ENCODE data around the gene AQP2. TPM values are rescaled to one million over a fixed set of nuclear protein-coding genes. Genes with fewer than 3 reads are reported as not detected.

Gene AQP2
- total RNA-seq, 1 experiment from 2014 or later = not detected

DNA sequence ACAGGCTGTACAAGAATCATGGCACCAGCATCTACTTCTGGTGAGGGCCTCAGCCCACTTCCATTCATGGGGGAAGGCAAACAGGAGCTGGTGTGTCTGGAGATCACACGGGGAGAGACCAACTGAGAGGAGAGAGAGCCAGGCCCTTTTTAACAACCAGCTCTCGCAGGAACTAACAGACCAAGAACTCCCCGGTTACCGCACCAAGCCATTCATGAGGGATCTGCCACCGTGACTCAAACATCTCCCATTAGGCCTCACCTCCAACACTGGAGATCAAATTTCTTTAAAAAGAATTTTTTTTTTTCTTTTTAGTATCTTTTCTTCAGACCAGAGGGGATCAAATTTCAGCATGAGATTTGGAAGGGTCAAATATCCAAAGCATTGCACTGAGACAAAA lies 16.7 kb upstream of the AQP2 start:
- no peak overlapping the region for H3K4me3 Mint-ChIP-seq (ENCODE audit: low read depth, unreplicated experiment)
- peaks cover 8% of the 10 kb centered on the region for H3K4me1 Mint-ChIP-seq (ENCODE audit: low read depth, unreplicated experiment)
- H3K9me3 Mint-ChIP-seq (ENCODE audit: low read depth, unreplicated experiment) = no peaks in the 10 kb centered on the region
- intact Hi-C loops (cut with micrococcal nuclease; ENCODE audit: unreplicated experiment) = no loop called here
- TF ChIP-seq CTCF (IDR thresholded peaks at IDR 0.05; ENCODE audit: unreplicated experiment) = no peak
- no TSS peak for BruUV-seq (replicated peaks)
- no peaks in the 10 kb centered on the region for H3K36me3 Mint-ChIP-seq (ENCODE audit: insufficient read depth, unreplicated experiment)
- no peaks in the 10 kb centered on the region for H3K27me3 Mint-ChIP-seq (ENCODE audit: unreplicated experiment)
- CTCF ChIA-PET = interaction anchor here (1.2 kb wide), 1 partner anchor 12 kb away, joined by 3 read pairs; no protein-coding TSS in a partner anchor
- DNase-seq = no peak
- H3K27ac Mint-ChIP-seq (ENCODE audit: unreplicated experiment) = no peak overlapping the region

DNA sequence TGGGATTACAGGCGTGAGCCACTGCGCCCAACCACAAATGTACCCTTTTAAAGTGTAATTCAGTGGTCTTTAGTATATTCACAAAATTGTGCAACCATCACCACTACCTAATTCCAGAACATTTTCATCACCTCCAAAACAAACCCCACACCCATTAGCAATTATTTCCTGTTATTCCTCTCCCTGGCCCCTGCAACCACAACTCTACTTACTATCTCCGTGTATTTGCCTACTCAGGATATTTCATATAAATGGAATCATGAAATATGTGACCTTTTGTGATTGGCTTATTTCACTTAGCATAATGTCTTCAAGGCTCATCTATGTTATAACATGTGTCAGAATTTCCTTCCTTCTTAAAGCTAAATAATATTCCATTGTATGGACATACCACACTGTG lies 16.0 kb upstream of the AQP2 start:
- no peaks in the 10 kb centered on the region for H3K9me3 Mint-ChIP-seq (ENCODE audit: low read depth, unreplicated experiment)
- H3K4me3 Mint-ChIP-seq (ENCODE audit: low read depth, unreplicated experiment) = no peak overlapping the region
- no peak for TF ChIP-seq CTCF (IDR thresholded peaks at IDR 0.05; ENCODE audit: unreplicated experiment)
- CTCF ChIA-PET = no interaction called here
- H3K27me3 Mint-ChIP-seq (ENCODE audit: unreplicated experiment) = no peaks in the 10 kb centered on the region
- no peak overlapping the region for H3K27ac Mint-ChIP-seq (ENCODE audit: unreplicated experiment)
- no peak for DNase-seq
- intact Hi-C loops (cut with micrococcal nuclease; ENCODE audit: unreplicated experiment) = no loop called here
- peaks cover 8% of the 10 kb centered on the region for H3K4me1 Mint-ChIP-seq (ENCODE audit: low read depth, unreplicated experiment)
- BruUV-seq (replicated peaks) = no TSS peak
- H3K36me3 Mint-ChIP-seq (ENCODE audit: insufficient read depth, unreplicated experiment) = no peaks in the 10 kb centered on the region

- CTCF ChIA-PET = interaction anchor here (1.0 to 1.1 kb wide), 2 partner anchors 9 to 30 kb away, joined by 4 read pairs; no protein-coding TSS in a partner anchor
- intact Hi-C loops (cut with micrococcal nuclease; ENCODE audit: unreplicated experiment) = no loop called here
- no peak for TF ChIP-seq CTCF (IDR thresholded peaks at IDR 0.05; ENCODE audit: unreplicated experiment)
- no peak for DNase-seq
- Mint-ChIP-seq H3K27ac (ENCODE audit: unreplicated experiment) (no peak overlapping the region), H3K36me3 (ENCODE audit: insufficient read depth, unreplicated experiment) (no peaks in the 10 kb centered on the region), H3K27me3 (ENCODE audit: unreplicated experiment) (no peaks in the 10 kb centered on the region), H3K9me3 (ENCODE audit: low read depth, unreplicated experiment) (no peaks in the 10 kb centered on the region), H3K4me3 (ENCODE audit: low read depth, unreplicated experiment) (no peak overlapping the region), H3K4me1 (ENCODE audit: low read depth, unreplicated experiment) (peaks cover 8% of the 10 kb centered on the region)
- no TSS peak for BruUV-seq (replicated peaks)
These were observed 13.6 kb upstream of the AQP2 start for GRCh38 chr12:49936925-49937324.

DNA sequence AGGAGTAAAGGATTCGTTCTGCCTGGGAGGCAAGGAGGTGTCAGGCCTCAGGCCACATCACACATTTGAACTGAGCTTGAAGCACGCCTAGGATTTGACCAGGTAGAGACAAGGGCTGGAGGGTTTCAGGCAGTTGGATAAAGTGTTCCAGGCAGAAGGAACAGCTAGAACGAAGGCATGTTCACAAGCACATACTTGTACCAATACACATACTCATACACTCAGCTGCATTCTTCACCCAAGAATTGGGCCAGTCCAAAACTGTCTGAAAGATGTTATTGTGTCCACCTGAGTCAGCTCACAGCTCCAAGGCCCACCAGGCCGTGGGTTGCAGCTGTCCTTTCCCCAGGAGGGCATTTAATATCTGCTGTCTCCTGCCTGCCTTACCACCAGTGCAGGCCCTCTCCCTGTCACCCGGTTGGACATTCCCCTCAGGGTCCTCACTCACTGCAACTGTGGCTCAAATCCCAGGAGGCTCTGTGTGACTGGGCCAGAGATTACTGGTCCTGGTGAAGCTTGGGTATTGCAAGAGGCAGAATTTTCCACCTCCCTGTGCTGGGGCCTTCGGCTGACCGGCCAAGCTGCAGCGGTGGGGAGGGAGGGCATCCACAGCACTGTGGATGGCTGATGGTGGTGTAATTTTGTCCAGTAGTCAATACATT lies 12.8 kb upstream of the AQP2 start:
- H3K36me3 Mint-ChIP-seq (ENCODE audit: insufficient read depth, unreplicated experiment) = no peaks in the 10 kb centered on the region
- CTCF ChIA-PET = interaction anchor here (0.6 to 1.1 kb wide), 4 partner anchors 8 to 367 kb away, joined by 3 to 4 read pairs (median 4); no protein-coding TSS in a partner anchor
- H3K9me3 Mint-ChIP-seq (ENCODE audit: low read depth, unreplicated experiment) = no peaks in the 10 kb centered on the region
- TF ChIP-seq CTCF (IDR thresholded peaks at IDR 0.05; ENCODE audit: unreplicated experiment) = no peak
- intact Hi-C loops (cut with micrococcal nuclease; ENCODE audit: unreplicated experiment) = no loop called here
- H3K27me3 Mint-ChIP-seq (ENCODE audit: unreplicated experiment) = no peaks in the 10 kb centered on the region
- no peak overlapping the region for H3K27ac Mint-ChIP-seq (ENCODE audit: unreplicated experiment)
- no peak for DNase-seq
- peaks cover 15% of the 10 kb centered on the region for H3K4me1 Mint-ChIP-seq (ENCODE audit: low read depth, unreplicated experiment)
- H3K4me3 Mint-ChIP-seq (ENCODE audit: low read depth, unreplicated experiment) = no peak overlapping the region
- no TSS peak for BruUV-seq (replicated peaks)

Data from Calu3 (cell line).